HCT116 (cell line): Measurements from ENCODE around the gene CREBRF.

Experiments
- POLR2A ChIP-seq: IDR thresholded peaks from 2 replicates; pipeline ENCODE4 v1.7.0; 2011; ENCODE audit warnings: borderline replicate concordance; ENCODE audit not compliant: insufficient read depth, insufficient read length; ENCODE audit errors: extremely low read depth
- REST ChIP-seq: IDR thresholded peaks from 2 replicates; pipeline ENCODE4 v1.6.1; 2012; ENCODE audit warnings: low read depth
- SRF ChIP-seq: IDR thresholded peaks from 2 replicates; pipeline ENCODE4 v1.6.1; 2012; ENCODE audit warnings: low read depth
- TF ChIP-seq, protein P1 (sequence below), 3 experiments: fragments of 200-600 bp in 1 of 3; sonication (generic) in 1 of 3; IDR thresholded peaks in 2 of 3; conservative IDR thresholded peaks in 1 of 3; 2 replicates each; pipeline ENCODE4 v1.5.1; 2012 to 2017; ENCODE audit warnings: low read depth in 2 of 3, low read length in 2 of 3, antibody characterized with exemption in 1 of 3, borderline replicate concordance in 1 of 3, control low read depth in 1 of 3, mild to moderate bottlenecking in 1 of 3, mixed read lengths in 1 of 3, mixed run types in 1 of 3, moderate library complexity in 1 of 3; ENCODE audit not compliant: insufficient read depth in 1 of 3

GRCh38 chr5:173099461-173099860, 43.3 kb downstream of the CREBRF start:
- TF ChIP-seq, protein P1, sequence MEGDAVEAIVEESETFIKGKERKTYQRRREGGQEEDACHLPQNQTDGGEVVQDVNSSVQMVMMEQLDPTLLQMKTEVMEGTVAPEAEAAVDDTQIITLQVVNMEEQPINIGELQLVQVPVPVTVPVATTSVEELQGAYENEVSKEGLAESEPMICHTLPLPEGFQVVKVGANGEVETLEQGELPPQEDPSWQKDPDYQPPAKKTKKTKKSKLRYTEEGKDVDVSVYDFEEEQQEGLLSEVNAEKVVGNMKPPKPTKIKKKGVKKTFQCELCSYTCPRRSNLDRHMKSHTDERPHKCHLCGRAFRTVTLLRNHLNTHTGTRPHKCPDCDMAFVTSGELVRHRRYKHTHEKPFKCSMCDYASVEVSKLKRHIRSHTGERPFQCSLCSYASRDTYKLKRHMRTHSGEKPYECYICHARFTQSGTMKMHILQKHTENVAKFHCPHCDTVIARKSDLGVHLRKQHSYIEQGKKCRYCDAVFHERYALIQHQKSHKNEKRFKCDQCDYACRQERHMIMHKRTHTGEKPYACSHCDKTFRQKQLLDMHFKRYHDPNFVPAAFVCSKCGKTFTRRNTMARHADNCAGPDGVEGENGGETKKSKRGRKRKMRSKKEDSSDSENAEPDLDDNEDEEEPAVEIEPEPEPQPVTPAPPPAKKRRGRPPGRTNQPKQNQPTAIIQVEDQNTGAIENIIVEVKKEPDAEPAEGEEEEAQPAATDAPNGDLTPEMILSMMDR (IDR thresholded peaks at IDR 0.05 in 2 of 3, conservative IDR thresholded peaks at IDR 0.05 in 1 of 3; ENCODE audit: borderline replicate concordance in 1 of 3, insufficient read depth in 1 of 3, low read depth in 2 of 3, low read length in 2 of 3), result no peak
- TF ChIP-seq POLR2A (no peak), SRF (no peak), REST (no peak)
